B cell (primary cell): ENCODE data around the gene RSU1.

Source experiments
- CTCF ChIP-seq: fragments of 200-600 bp; IDR thresholded peaks from one replicate; pipeline ENCODE4 v1.8.0; 2022; ENCODE audit warnings: antibody characterized with exemption, mild to moderate bottlenecking
- EZH2 ChIP-seq: IDR thresholded peaks from 2 replicates; pipeline ENCODE4 v1.6.1; 2012; ENCODE audit warnings: borderline replicate concordance, low read depth, mild to moderate bottlenecking, moderate library complexity, low read length; ENCODE audit not compliant: insufficient read depth, poor library complexity, severe bottlenecking

GRCh38 chr10:16765509-16766375 is 51.5 kb downstream of the RSU1 start:
- TF ChIP-seq CTCF (no peak), EZH2 (no peak)
